NT2/D1 (cell line): ENCODE measurements around the gene LSM12.

Source experiments
- DNase-seq: peaks from one replicate; pipeline ENCODE4 v3.0.0-alpha.2; 2011; ENCODE audit warnings: low read depth, low spot score
- H3K27me3 ChIP-seq: 2 replicates; pipeline ENCODE4 v1.6.0; 2011; ENCODE audit warnings: mild to moderate bottlenecking; ENCODE audit not compliant: insufficient read length, insufficient read depth
- H3K36me3 ChIP-seq: 2 replicates; pipeline ENCODE4 v1.6.1; 2011; ENCODE audit warnings: mild to moderate bottlenecking, low read length, mixed read lengths; ENCODE audit not compliant: insufficient read depth, insufficient read length
- H3K4me1 ChIP-seq: 2 replicates; pipeline ENCODE4 v1.5.1; 2011; ENCODE audit not compliant: insufficient read depth, insufficient read length
- H3K4me3 ChIP-seq: 2 replicates; pipeline ENCODE4 v1.5.1; 2011; ENCODE audit warnings: low read depth; ENCODE audit not compliant: insufficient read length
- H3K9ac ChIP-seq: 2 replicates; pipeline ENCODE4 v1.6.0; 2011; ENCODE audit warnings: low read depth; ENCODE audit not compliant: insufficient read length
- H3K9me3 ChIP-seq: 2 replicates; pipeline ENCODE4 v1.5.1; 2011; ENCODE audit warnings: mild to moderate bottlenecking, low read length; ENCODE audit not compliant: insufficient read depth
- SUZ12 ChIP-seq: IDR thresholded peaks from 2 replicates; pipeline ENCODE4 v1.6.1; 2011; ENCODE audit not compliant: insufficient read length, insufficient read depth; ENCODE audit errors: extremely low read depth
- YY1 ChIP-seq: IDR thresholded peaks from 2 replicates; pipeline ENCODE4 v1.6.1; 2011; ENCODE audit not compliant: insufficient read length, insufficient read depth
- ZNF274 ChIP-seq: IDR thresholded peaks from 2 replicates; pipeline ENCODE4 v1.6.1; 2011; ENCODE audit warnings: mild to moderate bottlenecking, low read depth, low read length

LSM12 gene

GRCh38 chr17:44079877-44080821, 13.7 kb upstream of the LSM12 start:
- Histone ChIP-seq H3K27me3 (no peaks in the 10 kb centered on the region), H3K4me3 (no peak overlapping the region), H3K36me3 (peaks cover 91% of the 10 kb centered on the region), H3K4me1 (peaks cover 39% of the 10 kb centered on the region), H3K9ac (no peak overlapping the region), H3K9me3 (no peaks in the 10 kb centered on the region)
- DNase-seq = no peak
- TF ChIP-seq YY1 = no peak

DNA sequence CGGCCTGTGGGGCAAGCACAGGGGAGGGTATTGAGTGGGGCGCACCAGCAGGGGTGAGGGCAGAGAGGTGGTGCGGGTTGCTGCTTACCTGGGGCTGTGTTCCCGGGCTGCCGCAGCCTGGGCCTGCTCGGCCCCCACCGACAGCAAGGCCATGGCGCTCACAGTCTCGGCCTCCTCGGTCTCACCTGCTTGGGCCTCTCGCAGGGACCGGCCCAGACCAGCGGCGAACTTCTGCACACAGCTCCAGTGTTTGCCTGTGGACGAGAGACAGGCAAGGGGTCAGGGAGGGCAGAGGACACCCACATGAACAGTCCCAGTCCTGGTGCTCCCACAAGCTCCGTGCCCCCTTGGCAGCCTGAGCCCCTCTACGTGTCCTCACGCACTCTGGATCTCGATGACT, 11.9 kb upstream of the LSM12 start:
- Histone ChIP-seq H3K4me3 (no peak overlapping the region), H3K9me3 (no peaks in the 10 kb centered on the region), H3K36me3 (peaks cover 91% of the 10 kb centered on the region), H3K9ac (no peak overlapping the region), H3K27me3 (no peaks in the 10 kb centered on the region), H3K4me1 (peaks cover 27% of the 10 kb centered on the region)
- DNase-seq = no peak
- TF ChIP-seq ZNF274 (no peak), SUZ12 (no peak), YY1 (no peak)

DNA sequence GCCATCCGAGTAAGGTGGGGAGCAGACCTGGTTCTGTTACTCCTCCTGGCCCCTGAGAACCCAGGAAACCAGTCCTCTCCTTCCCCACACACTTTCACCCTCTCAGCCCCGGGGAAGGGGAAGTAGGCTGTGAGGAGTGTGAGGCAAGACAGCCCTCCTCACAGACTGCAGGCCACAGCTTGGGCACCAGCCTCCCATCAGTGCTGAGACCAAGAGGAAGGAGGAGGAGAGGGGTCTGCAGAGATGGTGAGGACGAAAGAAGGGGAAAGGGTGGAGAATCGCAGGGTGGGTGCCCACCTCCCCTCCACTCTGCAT, 11.1 kb upstream of the LSM12 start:
- H3K4me3 ChIP-seq = no peak overlapping the region
- TF ChIP-seq SUZ12 = no peak
- H3K4me1 ChIP-seq = peaks cover 21% of the 10 kb centered on the region
- peaks cover 90% of the 10 kb centered on the region for H3K36me3 ChIP-seq
- no peaks in the 10 kb centered on the region for H3K9me3 ChIP-seq
- H3K9ac ChIP-seq = peak overlapping the region; percentile 46
- DNase-seq = no peak
- no peaks in the 10 kb centered on the region for H3K27me3 ChIP-seq

DNA sequence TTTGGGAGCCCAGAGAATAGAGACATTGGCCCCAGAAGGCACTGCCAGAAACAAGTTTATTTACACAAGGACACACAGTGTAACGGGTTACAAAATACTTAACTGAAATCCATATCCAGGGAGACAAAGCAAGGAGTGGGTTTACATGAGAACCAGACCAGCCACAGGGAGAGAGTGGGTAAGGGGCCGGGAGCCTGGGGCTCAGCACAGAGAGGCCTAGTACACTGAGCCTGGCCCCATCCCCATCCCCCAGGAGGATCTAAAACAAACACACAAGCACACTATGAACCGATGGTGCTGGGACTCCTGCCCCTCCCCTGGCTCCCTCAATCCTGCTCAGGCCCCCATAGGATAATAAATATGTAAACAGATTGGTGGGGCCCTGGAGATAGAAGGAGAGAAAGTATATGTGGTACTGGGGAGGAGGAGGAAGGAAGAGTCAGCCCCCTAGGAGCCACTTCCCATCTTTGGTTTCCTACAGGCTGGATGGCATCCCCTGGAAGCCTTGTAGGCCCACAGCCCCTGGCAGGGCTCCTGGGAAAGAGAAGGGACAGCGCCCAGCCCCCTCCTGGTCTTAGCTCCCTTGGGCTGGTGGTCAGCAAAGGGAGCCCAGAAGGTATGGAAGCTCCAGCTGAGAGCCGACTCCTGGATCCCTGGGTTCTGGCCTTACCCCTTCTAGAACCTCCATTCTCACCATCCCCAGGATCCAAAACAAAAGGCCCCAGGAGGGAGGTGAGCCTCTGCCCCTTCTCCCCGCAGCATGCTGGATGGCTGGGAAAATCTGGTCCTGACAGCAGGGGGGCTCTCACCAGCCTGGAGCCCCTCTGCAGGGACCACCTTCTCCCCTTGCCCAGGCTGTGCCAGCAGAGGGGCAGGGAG, 10.5 kb upstream of the LSM12 start:
- Histone ChIP-seq H3K4me1 (peaks cover 18% of the 10 kb centered on the region), H3K9ac (peak overlapping the region; percentile 46), H3K4me3 (no peak overlapping the region), H3K36me3 (peaks cover 84% of the 10 kb centered on the region), H3K27me3 (no peaks in the 10 kb centered on the region), H3K9me3 (no peaks in the 10 kb centered on the region)
- DNase-seq = no peak
- no peak for TF ChIP-seq SUZ12
- no peak for TF ChIP-seq YY1
- no peak for TF ChIP-seq ZNF274

- Histone ChIP-seq H3K27me3 (no peaks in the 10 kb centered on the region), H3K4me1 (peaks cover 15% of the 10 kb centered on the region), H3K9me3 (no peaks in the 10 kb centered on the region), H3K4me3 (no peak overlapping the region), H3K36me3 (peaks cover 76% of the 10 kb centered on the region), H3K9ac (no peak overlapping the region)
- DNase-seq = no peak
- TF ChIP-seq YY1 = no peak
- no peak for TF ChIP-seq ZNF274
- no peak for TF ChIP-seq SUZ12
Observed at GRCh38 chr17:44075598-44076293, 9.3 kb upstream of the LSM12 start.

DNA sequence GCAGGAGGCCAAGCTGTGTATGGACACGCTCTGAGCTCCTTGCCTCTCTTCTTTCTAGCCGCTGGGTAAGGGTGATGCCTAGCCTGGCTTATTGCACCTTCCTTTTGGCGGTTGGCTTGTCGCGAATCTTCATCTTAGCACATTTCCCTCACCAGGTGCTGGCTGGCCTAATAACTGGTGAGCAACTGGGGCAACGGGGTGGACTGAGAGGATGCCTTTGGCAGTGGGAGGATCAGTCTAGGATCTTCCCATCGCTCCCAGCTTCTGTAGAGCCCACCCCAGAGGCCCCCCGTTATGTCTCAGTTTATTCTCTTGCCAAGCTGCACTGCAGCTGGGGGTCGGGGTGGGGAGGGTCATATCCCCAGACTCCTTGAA, 8.4 kb upstream of the LSM12 start:
- Histone ChIP-seq H3K9me3 (no peaks in the 10 kb centered on the region), H3K27me3 (no peaks in the 10 kb centered on the region), H3K9ac (no peak overlapping the region), H3K4me1 (peaks cover 13% of the 10 kb centered on the region), H3K4me3 (no peak overlapping the region), H3K36me3 (peaks cover 67% of the 10 kb centered on the region)
- DNase-seq = no peak
- TF ChIP-seq SUZ12 (no peak), ZNF274 (no peak)
